ENCODE data around the gene SEMA4B. TPM values are rescaled to one million over a fixed set of nuclear protein-coding genes. Genes with fewer than 3 reads are reported as not detected.
A peak's percentile ranks its signal among the peaks of the same experiment; 100 is the strongest.

SEMA4B gene
- total and polyA plus RNA-seq, 9 of the 15 experiments (the other 6 are each of a cell fraction or from before 2014, with no cell fraction given), result 1.3 to 33.6 (median 11.0) TPM

DNA sequence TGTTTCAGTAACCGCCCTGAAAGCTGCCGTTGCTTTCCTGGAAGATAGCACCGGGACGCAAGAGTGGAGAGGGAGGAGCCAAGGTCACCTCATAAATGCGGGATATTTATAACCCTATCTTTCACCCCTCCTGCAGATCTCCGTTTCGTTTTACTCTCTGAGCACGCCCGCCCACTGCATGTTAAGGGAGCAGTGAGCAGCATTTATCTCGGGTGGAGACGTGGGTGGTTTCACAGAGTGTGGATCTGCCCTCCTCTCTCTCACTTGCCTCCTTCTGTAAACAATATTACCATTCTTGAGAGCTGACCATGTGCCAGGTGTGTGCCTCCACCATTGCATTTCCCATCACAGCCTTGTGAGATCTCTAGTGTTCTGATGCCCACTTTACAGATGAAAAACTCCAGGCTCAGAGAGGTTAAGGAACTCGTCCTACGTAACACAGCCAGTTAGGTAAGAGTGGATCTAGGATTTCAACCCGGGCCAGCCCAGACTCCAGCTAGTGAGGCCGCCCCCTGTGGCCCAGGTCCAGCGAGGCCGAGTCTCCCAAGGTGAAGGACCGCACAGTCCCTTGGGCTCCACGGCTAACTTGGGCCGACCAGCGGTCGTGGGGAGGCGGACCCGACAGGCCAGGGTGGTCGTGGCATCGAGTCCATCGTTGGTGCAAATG, 16.9 kb upstream of the SEMA4B start (continued):
- TF ChIP-seq IFI16 (CRISPR knock-in tag; IDR thresholded peaks at IDR 0.05) (no peak), KLF1 (tag; IDR thresholded peaks at IDR 0.05) (peak; percentile 68), ZNF77 (CRISPR knock-in tag; IDR thresholded peaks at IDR 0.05) (no peak), HDAC1 (IDR thresholded peaks at IDR 0.05) (peak in 1 of 2 experiments; percentile 92; a peak in 2 of 4 replicates), E2F5 (CRISPR knock-in tag; IDR thresholded peaks at IDR 0.05) (no peak), HEY1 (CRISPR knock-in tag; IDR thresholded peaks at IDR 0.05; ENCODE audit: borderline replicate concordance) (0 out of 2 replicates have a peak, but pooled peaks have one; percentile 32), ZNF445 (CRISPR knock-in tag; IDR thresholded peaks at IDR 0.05; ENCODE audit: low read depth) (no peak), ZNF121 (CRISPR knock-in tag; conservative IDR thresholded peaks at IDR 0.05) (no peak), ZNF57 (CRISPR knock-in tag; IDR thresholded peaks at IDR 0.05) (no peak), ZNF75A (CRISPR knock-in tag; IDR thresholded peaks at IDR 0.05) (no peak), USF2 (CRISPR knock-in tag; IDR thresholded peaks at IDR 0.05) (no peak), SRSF9 (IDR thresholded peaks at IDR 0.05; ENCODE audit: borderline replicate concordance, low read depth, low read length) (no peak), TARDBP (IDR thresholded peaks at IDR 0.05) (peak; percentile 87), SMAD2 (IDR thresholded peaks at IDR 0.05; ENCODE audit: low read depth, low read length) (no peak), ZKSCAN8 (CRISPR knock-in tag; IDR thresholded peaks at IDR 0.05) (no peak), KHSRP (IDR thresholded peaks at IDR 0.05) (no peak), KDM4B (IDR thresholded peaks at IDR 0.05; ENCODE audit: borderline replicate concordance in 2 of 2, low read depth in 1 of 2) (no peak; a peak in 1 of 4 replicates), ZNF717 (CRISPR knock-in tag; IDR thresholded peaks at IDR 0.05) (0 out of 2 replicates have a peak, but pooled peaks have one; percentile 79), RNF2 (IDR thresholded peaks at IDR 0.05) (peak; percentile 85), PYGO2 (tag; IDR thresholded peaks at IDR 0.05) (no peak), KLF16 (IDR thresholded peaks at IDR 0.05) (peak; percentile 35; the same call in 1 of the 2 replicates), BRF2 (IDR thresholded peaks at IDR 0.05; ENCODE audit: borderline replicate concordance, insufficient read depth, insufficient read length) (no peak), ZNF589 (CRISPR knock-in tag; IDR thresholded peaks at IDR 0.05; ENCODE audit: low read depth) (peak; percentile 18; the same call in 1 of the 2 replicates)
- TF ChIP-seq, protein P1, sequence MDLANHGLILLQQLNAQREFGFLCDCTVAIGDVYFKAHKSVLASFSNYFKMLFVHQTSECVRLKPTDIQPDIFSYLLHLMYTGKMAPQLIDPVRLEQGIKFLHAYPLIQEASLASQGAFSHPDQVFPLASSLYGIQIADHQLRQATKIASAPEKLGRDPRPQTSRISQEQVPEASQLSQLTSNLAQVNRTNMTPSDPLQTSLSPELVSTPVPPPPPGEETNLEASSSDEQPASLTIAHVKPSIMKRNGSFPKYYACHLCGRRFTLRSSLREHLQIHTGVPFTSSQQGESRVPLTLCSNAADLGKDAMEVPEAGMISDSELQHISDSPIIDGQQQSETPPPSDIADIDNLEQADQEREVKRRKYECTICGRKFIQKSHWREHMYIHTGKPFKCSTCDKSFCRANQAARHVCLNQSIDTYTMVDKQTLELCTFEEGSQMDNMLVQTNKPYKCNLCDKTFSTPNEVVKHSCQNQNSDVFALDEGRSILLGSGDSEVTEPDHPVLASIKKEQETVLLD (IDR thresholded peaks at IDR 0.05), result peak; percentile 84
- TF ChIP-seq, protein P2, sequence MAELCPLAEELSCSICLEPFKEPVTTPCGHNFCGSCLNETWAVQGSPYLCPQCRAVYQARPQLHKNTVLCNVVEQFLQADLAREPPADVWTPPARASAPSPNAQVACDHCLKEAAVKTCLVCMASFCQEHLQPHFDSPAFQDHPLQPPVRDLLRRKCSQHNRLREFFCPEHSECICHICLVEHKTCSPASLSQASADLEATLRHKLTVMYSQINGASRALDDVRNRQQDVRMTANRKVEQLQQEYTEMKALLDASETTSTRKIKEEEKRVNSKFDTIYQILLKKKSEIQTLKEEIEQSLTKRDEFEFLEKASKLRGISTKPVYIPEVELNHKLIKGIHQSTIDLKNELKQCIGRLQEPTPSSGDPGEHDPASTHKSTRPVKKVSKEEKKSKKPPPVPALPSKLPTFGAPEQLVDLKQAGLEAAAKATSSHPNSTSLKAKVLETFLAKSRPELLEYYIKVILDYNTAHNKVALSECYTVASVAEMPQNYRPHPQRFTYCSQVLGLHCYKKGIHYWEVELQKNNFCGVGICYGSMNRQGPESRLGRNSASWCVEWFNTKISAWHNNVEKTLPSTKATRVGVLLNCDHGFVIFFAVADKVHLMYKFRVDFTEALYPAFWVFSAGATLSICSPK (IDR thresholded peaks at IDR 0.05; ENCODE audit: borderline replicate concordance), result peak; percentile 82; the same call in 1 of the 2 replicates
